KOPT-K1 (cell line): Measurements from ENCODE around the gene FHAD1.

Experiments
- H3K27ac ChIP-seq: fragments of 200-600 bp; sonication (generic); 2 replicates; pipeline ENCODE4 v1.5.1; 2016; ENCODE audit warnings: antibody characterized with exemption, mild to moderate bottlenecking, low read depth, low read length; ENCODE audit not compliant: poor library complexity, severe bottlenecking
- H3K36me3 ChIP-seq: fragments of 200-600 bp; sonication (generic); 2 replicates; pipeline ENCODE4 v1.5.1; 2017; ENCODE audit warnings: antibody characterized with exemption, mild to moderate bottlenecking, low read length, moderate library complexity; ENCODE audit not compliant: insufficient read depth
- H3K9me3 ChIP-seq: fragments of 200-600 bp; sonication (generic); 2 replicates; pipeline ENCODE4 v1.5.1; 2017; ENCODE audit warnings: antibody characterized with exemption, low read length, mild to moderate bottlenecking; ENCODE audit not compliant: insufficient read depth, poor library complexity, severe bottlenecking

The FHAD1 gene

DNA sequence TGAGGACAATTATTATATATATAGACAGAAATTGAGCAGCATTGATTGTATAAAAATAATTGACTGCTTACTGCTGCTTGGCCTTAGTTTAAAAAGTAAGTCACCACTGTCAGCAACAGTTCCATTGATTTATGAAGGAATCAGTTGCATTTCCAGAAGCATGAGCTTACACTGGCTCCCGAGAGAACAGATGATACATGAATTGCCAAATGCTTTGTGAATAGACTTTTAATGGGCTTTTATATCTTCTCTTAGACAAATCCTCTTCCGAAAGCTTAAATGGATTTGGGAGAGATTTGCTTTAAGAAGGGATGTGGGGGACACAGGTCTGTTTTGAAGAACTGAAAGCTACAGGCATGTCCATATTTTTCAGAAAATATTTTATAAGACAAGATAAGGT is 7.5 kb downstream of the FHAD1 start:
- H3K27ac ChIP-seq: no peak overlapping the region
- no peaks in the 10 kb centered on the region for H3K9me3 ChIP-seq
- H3K36me3 ChIP-seq: no peaks in the 10 kb centered on the region

DNA sequence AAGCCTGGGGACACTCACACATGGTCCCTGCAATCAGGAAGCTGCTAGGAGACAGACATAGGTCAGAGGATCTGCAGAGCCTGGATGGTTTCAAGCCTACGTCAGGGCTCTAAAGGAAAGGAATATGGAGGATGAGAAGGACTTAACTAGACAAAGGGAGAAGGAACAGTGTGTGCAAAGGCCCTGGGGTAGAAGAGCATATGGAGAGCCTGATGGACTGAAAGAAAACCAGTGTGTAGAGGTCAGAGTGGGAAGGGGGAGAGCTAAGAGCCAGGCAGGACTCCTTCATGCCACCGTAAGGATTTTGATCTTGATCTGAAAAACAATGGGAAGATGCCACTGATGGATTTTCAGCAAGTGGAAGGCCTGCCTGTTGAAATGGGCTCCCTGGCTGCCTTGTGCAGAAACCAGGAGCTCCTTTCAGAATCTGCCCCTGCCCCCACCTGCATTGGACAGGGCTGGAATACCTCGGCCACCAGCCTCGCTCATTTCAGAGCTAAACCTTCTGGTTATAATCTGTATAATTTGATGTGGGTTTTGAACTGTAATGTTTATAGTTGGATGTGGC is 8.6 kb downstream of the FHAD1 start:
- Histone ChIP-seq H3K27ac (no peak overlapping the region), H3K36me3 (no peaks in the 10 kb centered on the region), H3K9me3 (no peaks in the 10 kb centered on the region)

DNA sequence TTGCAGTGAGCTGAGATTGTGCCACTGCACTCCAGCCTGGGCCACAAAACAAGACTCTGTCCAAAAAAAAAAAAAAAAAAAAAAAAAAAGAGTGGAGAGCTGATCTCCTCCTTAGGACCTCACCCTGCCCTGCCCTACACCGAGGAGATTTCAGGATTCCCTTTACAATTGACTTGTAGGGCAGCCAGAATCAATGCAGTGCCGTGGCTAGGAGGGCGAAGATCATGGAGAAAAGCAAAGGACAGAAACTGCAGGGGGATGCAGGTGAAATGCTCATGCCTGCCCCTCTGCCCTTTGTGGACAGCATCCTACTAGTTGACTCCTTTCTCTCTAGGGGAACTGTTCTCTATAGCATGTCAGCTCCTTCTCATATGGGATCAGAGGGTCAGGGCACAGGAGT is 9.6 kb downstream of the FHAD1 start:
- no peaks in the 10 kb centered on the region for H3K36me3 ChIP-seq
- H3K27ac ChIP-seq: no peak overlapping the region

DNA sequence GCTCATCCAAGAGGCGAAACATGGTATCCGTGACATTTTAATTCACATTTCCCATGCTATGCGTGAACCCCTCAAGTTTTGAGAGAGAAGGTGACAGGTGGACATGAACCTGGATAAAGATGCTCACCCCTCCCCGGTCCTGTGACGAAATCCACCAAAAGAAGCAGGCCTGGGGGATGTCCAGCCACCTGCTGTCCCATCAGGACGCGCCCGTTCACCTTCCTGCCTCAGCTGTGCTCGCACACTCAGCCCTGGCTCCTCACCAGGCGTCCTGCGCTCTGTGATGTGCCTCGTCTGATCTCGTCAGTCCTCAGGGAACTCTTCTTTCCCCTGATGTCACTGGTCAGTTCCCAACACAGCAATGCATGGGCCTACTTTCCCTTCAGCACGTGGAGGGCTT is 10.3 kb downstream of the FHAD1 start:
- H3K36me3 ChIP-seq: no peaks in the 10 kb centered on the region
- no peaks in the 10 kb centered on the region for H3K9me3 ChIP-seq
- H3K27ac ChIP-seq: no peak overlapping the region

More for the DNA sequence above, 9.6 kb downstream of the FHAD1 start:
- no peaks in the 10 kb centered on the region for H3K9me3 ChIP-seq

DNA sequence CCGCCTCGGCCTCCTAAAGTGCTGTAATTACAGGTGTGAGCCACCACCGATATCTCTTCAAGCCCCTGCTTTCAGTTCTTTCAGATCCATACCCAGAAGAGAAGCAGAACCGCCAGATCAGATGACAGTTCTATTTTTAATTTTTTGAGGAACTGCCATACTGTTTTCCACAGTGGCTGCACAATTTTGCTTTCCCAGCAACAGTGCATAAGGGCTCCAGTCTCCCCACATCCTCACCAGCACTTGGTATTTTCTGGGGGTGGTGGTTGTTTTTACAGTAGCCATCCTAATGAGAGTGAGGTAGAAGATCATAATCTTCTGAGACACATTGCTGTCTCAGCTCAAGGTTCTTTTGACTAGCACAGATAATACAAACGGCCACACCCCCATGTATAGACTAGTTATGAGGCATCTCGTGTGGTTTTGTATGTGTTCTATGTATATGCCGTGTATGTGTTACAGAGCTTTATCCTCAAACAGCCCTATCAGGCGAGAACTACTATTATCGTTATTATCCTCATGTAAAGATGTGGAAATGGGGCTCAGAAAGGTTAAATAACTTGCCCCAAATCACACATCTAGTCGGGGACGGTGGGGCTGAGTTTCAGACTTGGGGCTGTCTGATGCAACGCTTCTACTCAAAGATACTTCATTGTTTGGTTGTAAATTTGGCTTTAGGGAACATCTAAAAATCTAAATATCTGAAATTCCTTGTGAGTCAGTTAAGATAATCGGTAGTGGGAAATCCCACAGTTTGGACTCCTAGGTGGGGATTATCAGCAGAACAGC is 12.0 kb downstream of the FHAD1 start:
- Histone ChIP-seq H3K36me3 (no peaks in the 10 kb centered on the region), H3K9me3 (no peaks in the 10 kb centered on the region), H3K27ac (no peak overlapping the region)

DNA sequence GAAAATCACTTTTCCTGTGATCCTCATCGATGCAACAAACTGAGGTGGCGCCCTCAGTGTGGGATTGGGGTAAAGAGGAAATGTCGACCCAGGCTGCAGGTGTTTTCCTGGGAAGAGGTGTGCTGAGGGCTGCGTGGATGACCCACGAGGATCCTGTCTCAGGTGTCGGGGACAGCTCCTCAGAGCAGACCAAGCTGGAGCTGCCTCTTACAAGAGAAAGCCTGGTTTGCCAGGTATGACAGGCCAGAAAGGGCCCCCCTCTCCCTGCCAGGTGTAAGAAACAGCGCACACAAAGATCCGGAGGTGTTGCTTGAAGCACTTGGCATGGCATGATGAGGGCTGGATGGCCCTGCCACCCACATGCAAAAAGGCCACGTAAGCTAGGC is 12.6 kb downstream of the FHAD1 start:
- Histone ChIP-seq H3K9me3 (peaks cover 2% of the 10 kb centered on the region), H3K36me3 (no peaks in the 10 kb centered on the region)

DNA sequence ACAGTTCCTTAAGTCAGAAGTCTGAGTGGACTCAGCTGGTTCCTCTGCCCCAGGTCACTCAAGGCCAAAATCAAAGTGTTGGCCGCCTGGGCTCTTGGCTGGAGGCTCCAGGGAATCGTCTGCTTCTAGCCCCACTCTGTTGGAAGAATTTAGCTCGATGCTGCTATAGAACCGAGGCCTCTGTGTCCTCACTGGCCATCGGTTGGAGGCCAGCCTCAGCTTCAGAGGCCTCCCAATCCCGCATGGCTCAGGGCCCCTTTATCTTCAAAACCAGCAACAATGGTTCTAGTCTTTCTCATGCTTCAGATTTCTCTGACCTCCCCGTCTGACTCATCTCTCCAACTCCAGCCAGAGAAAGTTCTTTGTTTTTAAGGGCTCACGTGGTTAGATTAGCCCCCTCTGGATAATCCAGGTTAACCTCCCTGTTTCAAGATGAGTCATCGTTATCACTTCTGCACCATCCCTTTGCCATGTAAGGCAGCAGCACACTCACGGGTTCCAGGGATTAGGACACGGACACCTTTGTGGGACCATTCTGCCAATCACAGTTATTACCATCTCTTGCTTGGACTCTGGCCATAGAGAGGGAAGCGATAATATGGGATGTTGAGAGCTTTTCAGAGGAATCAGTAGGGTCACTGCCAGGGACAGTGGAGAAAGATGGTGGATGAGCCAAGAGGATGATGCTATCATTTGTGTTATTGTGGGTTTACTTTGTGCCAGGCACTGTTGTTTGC is 13.6 kb downstream of the FHAD1 start:
- Histone ChIP-seq H3K9me3 (peaks cover 11% of the 10 kb centered on the region), H3K36me3 (no peaks in the 10 kb centered on the region), H3K27ac (no peak overlapping the region)

More for the DNA sequence above, 12.6 kb downstream of the FHAD1 start:
- H3K27ac ChIP-seq: no peak overlapping the region

DNA sequence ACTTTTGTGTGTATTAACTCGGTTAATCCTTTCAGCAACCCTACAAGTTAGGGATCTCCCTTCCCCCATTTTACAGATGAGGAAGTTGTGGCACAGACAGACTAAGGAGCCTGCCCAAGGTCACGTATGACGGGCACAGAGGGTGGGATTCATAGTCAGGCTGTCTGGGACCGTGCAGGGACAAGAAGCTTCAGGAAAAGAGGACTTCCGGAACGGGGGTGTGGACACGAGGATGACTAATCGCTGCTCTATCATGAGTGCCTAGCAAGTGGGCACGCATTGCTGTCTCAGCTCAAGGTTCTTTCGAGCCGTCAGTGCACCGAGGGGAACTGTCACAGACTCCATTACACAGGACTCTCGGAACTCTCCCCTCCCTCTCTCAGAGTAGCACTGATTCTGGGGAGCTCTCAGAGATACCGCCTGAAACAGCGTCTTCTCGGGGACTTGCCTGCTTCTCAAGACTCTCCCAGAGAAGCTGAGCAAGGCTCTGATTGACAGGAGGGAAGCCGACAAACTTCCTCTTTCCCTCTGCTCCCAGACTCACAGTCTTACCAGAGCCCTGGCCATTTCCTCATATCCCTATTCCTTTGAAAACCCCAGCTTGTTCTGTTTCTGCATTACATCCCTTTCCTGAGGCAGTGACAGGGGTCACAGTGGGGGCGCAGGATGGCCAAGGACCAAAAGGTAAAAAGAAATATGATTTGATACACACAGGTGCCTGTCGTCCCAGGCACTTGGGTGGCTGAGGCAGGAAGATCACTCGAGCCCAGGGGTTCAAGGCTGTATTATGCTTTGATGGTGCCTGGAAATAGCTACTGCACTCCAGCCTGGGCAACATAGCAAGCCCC is 14.4 kb downstream of the FHAD1 start:
- no peak overlapping the region for H3K27ac ChIP-seq
- peaks cover 11% of the 10 kb centered on the region for H3K9me3 ChIP-seq
- no peaks in the 10 kb centered on the region for H3K36me3 ChIP-seq

DNA sequence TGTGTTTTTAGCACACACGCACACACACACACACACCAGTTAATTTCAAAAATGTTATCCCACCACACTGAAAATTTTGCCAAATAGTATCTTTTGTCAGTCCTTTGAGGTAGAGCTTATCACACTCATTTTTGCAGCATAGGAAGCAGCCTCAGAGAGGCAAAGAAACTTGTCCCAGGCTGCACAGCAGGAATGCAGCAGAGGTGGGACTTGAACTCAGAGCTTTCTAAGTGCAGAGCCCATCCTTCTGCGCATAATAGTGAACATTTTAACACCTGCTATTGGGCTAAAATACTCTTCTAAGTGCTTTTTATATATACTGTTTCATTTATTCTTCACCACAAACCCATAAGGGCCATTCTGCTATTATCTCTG is 15.0 kb downstream of the FHAD1 start:
- no peaks in the 10 kb centered on the region for H3K36me3 ChIP-seq
- no peak overlapping the region for H3K27ac ChIP-seq
- peaks cover 11% of the 10 kb centered on the region for H3K9me3 ChIP-seq

DNA sequence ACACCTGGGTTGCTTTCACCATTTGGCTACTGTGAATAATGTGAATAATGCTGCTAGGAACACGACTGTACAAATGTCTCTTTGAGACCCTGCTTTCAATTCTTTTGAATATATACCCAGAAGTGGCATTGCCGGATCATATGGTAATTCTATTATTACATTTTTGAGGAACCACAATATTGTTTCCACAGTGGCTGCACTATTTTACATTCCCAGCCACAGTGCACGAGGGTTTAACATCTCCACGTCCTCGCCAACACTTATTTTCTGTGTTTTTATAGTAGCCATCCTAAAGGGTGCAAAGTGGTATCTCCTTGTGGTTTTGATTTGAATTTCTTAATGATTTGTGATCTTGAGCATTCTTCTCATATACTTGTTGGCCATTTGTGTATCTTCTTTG is 15.7 kb downstream of the FHAD1 start:
- H3K36me3 ChIP-seq: no peaks in the 10 kb centered on the region
- peaks cover 11% of the 10 kb centered on the region for H3K9me3 ChIP-seq
- no peak overlapping the region for H3K27ac ChIP-seq

DNA sequence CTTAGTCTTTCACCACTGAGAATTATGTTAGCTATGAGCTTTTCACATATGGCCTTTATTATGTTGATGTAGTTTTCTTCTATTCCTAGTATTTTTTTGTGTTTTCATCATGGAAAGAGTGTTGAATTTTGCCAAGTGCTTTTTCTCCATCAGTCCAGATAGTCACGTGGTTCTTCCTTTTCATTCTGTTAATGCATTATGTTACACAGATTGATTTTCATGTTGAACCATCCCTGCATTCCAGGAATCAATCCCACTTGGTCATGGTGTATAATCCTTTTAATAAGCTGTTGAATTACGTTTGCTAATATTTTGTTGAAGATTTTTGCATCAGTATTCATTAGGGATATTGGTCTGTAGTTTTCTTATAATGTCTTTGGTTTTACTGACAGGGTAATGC is 17.7 kb downstream of the FHAD1 start:
- Histone ChIP-seq H3K9me3 (peaks cover 11% of the 10 kb centered on the region), H3K36me3 (no peaks in the 10 kb centered on the region), H3K27ac (no peak overlapping the region)

DNA sequence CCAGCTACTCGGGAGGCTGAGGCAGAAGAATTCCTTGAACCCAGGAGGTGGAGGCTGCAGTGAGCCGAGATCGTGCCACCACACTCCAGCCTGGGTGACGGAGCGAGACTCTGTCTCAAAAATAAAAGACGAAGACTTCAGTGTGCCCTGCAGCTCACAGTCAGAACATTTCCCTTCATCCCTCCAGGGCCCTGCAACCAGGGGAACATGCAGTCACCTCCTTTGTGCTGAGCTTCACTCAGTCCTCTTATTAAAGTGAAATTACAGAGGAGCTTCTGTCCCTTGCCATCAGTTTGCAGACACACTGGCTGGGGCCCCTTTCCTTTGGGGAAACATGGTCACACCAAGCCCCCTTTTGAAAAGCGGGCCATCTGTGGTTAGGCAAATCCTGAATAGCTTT is 24.2 kb downstream of the FHAD1 start:
- Histone ChIP-seq H3K9me3 (no peaks in the 10 kb centered on the region), H3K36me3 (no peaks in the 10 kb centered on the region), H3K27ac (no peak overlapping the region)

DNA sequence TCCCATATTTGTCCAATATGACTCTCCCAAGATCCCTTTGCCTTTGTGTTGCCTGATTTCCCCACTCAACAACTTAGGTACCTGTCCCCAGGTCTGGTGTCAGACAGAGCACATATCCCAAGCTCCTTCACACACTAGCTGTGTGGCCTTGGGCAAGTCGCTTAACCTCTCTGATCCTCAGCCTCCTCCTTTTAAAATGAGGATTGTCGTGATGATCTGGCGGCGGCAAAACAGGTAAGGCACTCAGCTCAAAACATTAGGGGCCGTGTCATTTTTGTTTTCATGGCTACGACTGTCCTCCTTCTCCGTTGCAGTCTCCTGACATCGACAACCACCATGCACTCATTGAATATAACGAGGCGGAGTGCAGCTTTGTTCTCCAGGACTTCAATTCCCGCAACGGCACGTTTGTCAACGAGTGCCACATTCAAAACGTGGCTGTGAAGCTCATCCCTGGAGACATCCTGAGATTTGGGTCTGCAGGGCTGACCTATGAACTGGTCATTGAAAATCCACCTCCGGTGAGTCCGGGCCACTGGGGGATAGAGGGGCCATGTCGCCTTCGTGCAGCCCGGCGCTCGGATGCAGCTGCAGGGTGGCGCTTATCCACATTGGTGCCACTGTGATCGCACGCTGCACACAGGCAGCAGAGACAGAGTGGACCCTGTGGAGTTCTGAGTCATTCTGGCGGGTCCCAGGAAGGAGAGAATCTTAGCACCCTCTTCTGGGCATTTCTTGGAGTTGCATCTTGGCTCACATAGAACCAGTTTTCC is 25.2 kb downstream of the FHAD1 start:
- H3K27ac ChIP-seq: no peak overlapping the region
- no peaks in the 10 kb centered on the region for H3K9me3 ChIP-seq
- no peaks in the 10 kb centered on the region for H3K36me3 ChIP-seq

DNA sequence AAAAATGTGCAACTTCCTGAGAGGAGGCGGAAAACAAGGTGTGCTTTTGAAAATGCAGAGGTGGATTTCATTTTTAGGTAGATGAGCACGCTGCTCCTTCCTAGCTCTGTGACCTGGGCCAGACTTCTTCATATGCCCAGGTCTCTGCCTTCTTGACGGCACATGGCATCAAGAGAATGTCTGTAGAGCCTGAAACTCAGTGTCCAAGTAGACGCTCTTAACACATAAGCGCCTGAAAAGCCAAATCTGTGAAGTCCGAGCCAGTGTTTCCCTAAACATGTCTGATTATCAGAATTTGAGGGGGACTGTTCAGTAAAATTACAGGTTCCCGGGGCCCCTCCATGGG is 25.7 kb downstream of the FHAD1 start:
- H3K9me3 ChIP-seq: no peaks in the 10 kb centered on the region
- no peak overlapping the region for H3K27ac ChIP-seq
- H3K36me3 ChIP-seq: no peaks in the 10 kb centered on the region
